ENCODE data around the gene SMAD4. TPM values are rescaled to one million over a fixed set of nuclear protein-coding genes. Genes with fewer than 3 reads are reported as not detected.
A peak's percentile ranks its signal among the peaks of the same experiment; 100 is the strongest.

SMAD4 gene
- polyA plus RNA-seq, 2 of the 4 experiments (the other 2 are of a cell fraction), result 52.1 to 107 TPM

DNA sequence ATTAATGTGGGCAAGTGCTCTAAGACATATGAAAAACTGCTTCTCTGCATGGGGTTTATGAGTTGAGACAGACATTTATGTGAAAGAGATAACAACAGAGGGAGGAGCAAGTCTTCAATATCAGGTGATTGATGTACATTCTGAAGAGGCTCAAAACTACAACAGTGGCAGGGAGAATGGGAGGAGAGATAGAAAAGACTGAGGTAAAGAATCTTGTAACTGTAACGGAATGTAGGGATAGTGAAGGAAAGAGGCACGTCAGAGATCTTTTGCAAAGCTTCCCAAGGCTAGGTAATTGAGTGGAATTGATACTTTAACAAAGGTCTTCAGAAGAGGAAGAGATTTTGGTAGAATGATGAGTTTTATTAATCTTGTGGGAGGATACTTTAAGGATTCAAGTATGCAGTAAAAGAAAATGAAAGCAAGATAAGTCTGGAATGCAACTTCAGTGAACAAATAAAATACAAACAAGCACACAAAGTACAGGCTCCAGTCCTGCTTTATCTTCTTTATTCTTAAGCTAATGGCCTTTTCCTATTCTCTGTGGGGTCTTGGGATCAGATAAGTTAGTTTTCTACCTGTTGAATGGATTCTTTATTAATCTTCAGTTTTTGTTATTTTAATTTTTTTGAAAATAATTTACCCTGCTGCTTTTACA lies 15.0 kb downstream of the SMAD4 start:
- no peak overlapping the region for H3K4me3 ChIP-seq
- H3K4me2 ChIP-seq, result peak overlapping the region; percentile 32; the same call in 1 of the 3 replicates
- no peak overlapping the region for H3K27ac ChIP-seq
- no peaks in the 10 kb centered on the region for H3K9me3 ChIP-seq
- WGBS (ENCODE audit: missing lambda C conversion rate), result 69% methylated on average over 2 of the region's 2 CpGs
- no peak for FAIRE-seq
- ATAC-seq, result no peak
- POLR2A ChIA-PET, result no interaction called here
- CTCF ChIA-PET, result no interaction called here
- H3K4me1 ChIP-seq, result peaks cover 5% of the 10 kb centered on the region; the same call in 1 of the 3 replicates
- DNase-seq (ENCODE audit: low read depth in 1 of 2, low spot score in 1 of 2), result no peak
- TF ChIP-seq SREBF2 (IDR thresholded peaks at IDR 0.05) (no peak), MYC (IDR thresholded peaks at IDR 0.05; ENCODE audit: borderline replicate concordance, low read length) (no peak), ZC3H11A (IDR thresholded peaks at IDR 0.05) (no peak), POLR2AphosphoS2 (conservative IDR thresholded peaks at IDR 0.05; ENCODE audit: low read length) (no peak), CHD2 (IDR thresholded peaks at IDR 0.05; ENCODE audit: low read length, partially characterized antibody) (no peak), EP300 (IDR thresholded peaks at IDR 0.05) (no peak), KDM1A (IDR thresholded peaks at IDR 0.05; ENCODE audit: low read depth) (no peak), FOSL2 (IDR thresholded peaks at IDR 0.05) (no peak), FOSL2 (CRISPR knock-in tag; IDR thresholded peaks at IDR 0.05) (no peak), RAD21 (conservative IDR thresholded peaks at IDR 0.05 in 1 of 2, IDR thresholded peaks at IDR 0.05 in 1 of 2) (no peak), HDAC2 (IDR thresholded peaks at IDR 0.05) (no peak), ESRRA (IDR thresholded peaks at IDR 0.05; ENCODE audit: borderline replicate concordance, low read length) (no peak), BHLHE40 (IDR thresholded peaks at IDR 0.05; ENCODE audit: low read depth, low read length) (no peak), CBX8 (IDR thresholded peaks at IDR 0.05) (no peak), MAZ (IDR thresholded peaks at IDR 0.05; ENCODE audit: borderline replicate concordance, low read depth, low read length) (no peak), SMC3 (IDR thresholded peaks at IDR 0.05) (no peak)
- TF ChIP-seq, protein P1, sequence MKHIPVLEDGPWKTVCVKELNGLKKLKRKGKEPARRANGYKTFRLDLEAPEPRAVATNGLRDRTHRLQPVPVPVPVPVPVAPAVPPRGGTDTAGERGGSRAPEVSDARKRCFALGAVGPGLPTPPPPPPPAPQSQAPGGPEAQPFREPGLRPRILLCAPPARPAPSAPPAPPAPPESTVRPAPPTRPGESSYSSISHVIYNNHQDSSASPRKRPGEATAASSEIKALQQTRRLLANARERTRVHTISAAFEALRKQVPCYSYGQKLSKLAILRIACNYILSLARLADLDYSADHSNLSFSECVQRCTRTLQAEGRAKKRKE (CRISPR knock-in tag; IDR thresholded peaks at IDR 0.05; ENCODE audit: low read depth), result no peak

DNA sequence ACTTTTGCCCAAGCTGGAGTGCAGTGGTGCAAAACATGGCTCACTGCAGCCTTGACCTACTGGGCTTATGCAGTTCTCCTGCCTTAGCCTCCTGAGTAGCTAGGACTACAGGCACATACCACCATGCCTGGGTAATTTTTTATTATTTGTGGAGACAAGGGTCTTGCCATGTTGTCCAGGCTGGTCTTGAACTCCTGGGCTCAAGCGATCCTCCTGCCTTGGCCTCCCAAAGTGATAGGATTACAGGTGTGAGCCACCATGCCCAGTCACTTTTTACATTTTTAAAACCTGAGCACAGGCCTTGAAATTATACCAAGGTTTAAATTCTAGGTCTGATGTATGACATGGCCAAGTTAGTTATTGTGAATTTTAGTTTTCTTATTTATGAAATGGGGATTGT lies 18.2 kb downstream of the SMAD4 start:
- TF ChIP-seq, protein P2, sequence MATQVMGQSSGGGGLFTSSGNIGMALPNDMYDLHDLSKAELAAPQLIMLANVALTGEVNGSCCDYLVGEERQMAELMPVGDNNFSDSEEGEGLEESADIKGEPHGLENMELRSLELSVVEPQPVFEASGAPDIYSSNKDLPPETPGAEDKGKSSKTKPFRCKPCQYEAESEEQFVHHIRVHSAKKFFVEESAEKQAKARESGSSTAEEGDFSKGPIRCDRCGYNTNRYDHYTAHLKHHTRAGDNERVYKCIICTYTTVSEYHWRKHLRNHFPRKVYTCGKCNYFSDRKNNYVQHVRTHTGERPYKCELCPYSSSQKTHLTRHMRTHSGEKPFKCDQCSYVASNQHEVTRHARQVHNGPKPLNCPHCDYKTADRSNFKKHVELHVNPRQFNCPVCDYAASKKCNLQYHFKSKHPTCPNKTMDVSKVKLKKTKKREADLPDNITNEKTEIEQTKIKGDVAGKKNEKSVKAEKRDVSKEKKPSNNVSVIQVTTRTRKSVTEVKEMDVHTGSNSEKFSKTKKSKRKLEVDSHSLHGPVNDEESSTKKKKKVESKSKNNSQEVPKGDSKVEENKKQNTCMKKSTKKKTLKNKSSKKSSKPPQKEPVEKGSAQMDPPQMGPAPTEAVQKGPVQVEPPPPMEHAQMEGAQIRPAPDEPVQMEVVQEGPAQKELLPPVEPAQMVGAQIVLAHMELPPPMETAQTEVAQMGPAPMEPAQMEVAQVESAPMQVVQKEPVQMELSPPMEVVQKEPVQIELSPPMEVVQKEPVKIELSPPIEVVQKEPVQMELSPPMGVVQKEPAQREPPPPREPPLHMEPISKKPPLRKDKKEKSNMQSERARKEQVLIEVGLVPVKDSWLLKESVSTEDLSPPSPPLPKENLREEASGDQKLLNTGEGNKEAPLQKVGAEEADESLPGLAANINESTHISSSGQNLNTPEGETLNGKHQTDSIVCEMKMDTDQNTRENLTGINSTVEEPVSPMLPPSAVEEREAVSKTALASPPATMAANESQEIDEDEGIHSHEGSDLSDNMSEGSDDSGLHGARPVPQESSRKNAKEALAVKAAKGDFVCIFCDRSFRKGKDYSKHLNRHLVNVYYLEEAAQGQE (IDR thresholded peaks at IDR 0.05), result no peak
- TF ChIP-seq ESRRA (IDR thresholded peaks at IDR 0.05; ENCODE audit: borderline replicate concordance, low read length) (no peak), NR3C1 (IDR thresholded peaks at IDR 0.05) (no peak), HDAC2 (IDR thresholded peaks at IDR 0.05) (no peak), CBX8 (IDR thresholded peaks at IDR 0.05) (no peak), EHMT2 (IDR thresholded peaks at IDR 0.05; ENCODE audit: low read depth) (no peak), KDM5A (IDR thresholded peaks at IDR 0.05) (no peak), JUN (IDR thresholded peaks at IDR 0.05) (no peak), BHLHE40 (IDR thresholded peaks at IDR 0.05; ENCODE audit: low read depth, low read length) (no peak), SMC3 (IDR thresholded peaks at IDR 0.05) (no peak), MAZ (IDR thresholded peaks at IDR 0.05; ENCODE audit: borderline replicate concordance, low read depth, low read length) (no peak), MAFK (IDR thresholded peaks at IDR 0.05; ENCODE audit: partially characterized antibody) (no peak), ZNF302 (CRISPR knock-in tag; IDR thresholded peaks at IDR 0.05) (no peak)
- TF ChIP-seq, protein P3, sequence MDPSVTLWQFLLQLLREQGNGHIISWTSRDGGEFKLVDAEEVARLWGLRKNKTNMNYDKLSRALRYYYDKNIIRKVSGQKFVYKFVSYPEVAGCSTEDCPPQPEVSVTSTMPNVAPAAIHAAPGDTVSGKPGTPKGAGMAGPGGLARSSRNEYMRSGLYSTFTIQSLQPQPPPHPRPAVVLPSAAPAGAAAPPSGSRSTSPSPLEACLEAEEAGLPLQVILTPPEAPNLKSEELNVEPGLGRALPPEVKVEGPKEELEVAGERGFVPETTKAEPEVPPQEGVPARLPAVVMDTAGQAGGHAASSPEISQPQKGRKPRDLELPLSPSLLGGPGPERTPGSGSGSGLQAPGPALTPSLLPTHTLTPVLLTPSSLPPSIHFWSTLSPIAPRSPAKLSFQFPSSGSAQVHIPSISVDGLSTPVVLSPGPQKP (IDR thresholded peaks at IDR 0.05; ENCODE audit: low read depth, low read length), result no peak
- TF ChIP-seq, protein P4, sequence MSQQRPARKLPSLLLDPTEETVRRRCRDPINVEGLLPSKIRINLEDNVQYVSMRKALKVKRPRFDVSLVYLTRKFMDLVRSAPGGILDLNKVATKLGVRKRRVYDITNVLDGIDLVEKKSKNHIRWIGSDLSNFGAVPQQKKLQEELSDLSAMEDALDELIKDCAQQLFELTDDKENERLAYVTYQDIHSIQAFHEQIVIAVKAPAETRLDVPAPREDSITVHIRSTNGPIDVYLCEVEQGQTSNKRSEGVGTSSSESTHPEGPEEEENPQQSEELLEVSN (IDR thresholded peaks at IDR 0.05; ENCODE audit: borderline replicate concordance, low read depth), result no peak
- TF ChIP-seq, protein P5, sequence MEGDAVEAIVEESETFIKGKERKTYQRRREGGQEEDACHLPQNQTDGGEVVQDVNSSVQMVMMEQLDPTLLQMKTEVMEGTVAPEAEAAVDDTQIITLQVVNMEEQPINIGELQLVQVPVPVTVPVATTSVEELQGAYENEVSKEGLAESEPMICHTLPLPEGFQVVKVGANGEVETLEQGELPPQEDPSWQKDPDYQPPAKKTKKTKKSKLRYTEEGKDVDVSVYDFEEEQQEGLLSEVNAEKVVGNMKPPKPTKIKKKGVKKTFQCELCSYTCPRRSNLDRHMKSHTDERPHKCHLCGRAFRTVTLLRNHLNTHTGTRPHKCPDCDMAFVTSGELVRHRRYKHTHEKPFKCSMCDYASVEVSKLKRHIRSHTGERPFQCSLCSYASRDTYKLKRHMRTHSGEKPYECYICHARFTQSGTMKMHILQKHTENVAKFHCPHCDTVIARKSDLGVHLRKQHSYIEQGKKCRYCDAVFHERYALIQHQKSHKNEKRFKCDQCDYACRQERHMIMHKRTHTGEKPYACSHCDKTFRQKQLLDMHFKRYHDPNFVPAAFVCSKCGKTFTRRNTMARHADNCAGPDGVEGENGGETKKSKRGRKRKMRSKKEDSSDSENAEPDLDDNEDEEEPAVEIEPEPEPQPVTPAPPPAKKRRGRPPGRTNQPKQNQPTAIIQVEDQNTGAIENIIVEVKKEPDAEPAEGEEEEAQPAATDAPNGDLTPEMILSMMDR (IDR thresholded peaks at IDR 0.05), result no peak
- TF ChIP-seq, protein P6, sequence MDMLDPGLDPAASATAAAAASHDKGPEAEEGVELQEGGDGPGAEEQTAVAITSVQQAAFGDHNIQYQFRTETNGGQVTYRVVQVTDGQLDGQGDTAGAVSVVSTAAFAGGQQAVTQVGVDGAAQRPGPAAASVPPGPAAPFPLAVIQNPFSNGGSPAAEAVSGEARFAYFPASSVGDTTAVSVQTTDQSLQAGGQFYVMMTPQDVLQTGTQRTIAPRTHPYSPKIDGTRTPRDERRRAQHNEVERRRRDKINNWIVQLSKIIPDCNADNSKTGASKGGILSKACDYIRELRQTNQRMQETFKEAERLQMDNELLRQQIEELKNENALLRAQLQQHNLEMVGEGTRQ (IDR thresholded peaks at IDR 0.05), result no peak
- TF ChIP-seq, protein P7, sequence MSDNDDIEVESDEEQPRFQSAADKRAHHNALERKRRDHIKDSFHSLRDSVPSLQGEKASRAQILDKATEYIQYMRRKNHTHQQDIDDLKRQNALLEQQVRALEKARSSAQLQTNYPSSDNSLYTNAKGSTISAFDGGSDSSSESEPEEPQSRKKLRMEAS (IDR thresholded peaks at IDR 0.05), result no peak
- no peak for DNase-seq (ENCODE audit: low read depth in 1 of 2, low spot score in 1 of 2)
- CTCF ChIA-PET, result no interaction called here
- H3K4me2 ChIP-seq, result no peak overlapping the region
- no peak overlapping the region for H3K4me3 ChIP-seq
- no peak for ATAC-seq
- WGBS (ENCODE audit: missing lambda C conversion rate), result 87% methylated on average over 1 of the region's 1 CpG
- FAIRE-seq, result no peak
- POLR2A ChIA-PET, result no interaction called here
- H3K27ac ChIP-seq, result no peak overlapping the region
- H3K4me1 ChIP-seq, result 0 out of 3 replicates have a peak, but pooled peaks cover 5% of the 10 kb centered on the region
- H3K9me3 ChIP-seq, result no peaks in the 10 kb centered on the region
